ENCODE measurements around the gene BCL2L14.

DNA sequence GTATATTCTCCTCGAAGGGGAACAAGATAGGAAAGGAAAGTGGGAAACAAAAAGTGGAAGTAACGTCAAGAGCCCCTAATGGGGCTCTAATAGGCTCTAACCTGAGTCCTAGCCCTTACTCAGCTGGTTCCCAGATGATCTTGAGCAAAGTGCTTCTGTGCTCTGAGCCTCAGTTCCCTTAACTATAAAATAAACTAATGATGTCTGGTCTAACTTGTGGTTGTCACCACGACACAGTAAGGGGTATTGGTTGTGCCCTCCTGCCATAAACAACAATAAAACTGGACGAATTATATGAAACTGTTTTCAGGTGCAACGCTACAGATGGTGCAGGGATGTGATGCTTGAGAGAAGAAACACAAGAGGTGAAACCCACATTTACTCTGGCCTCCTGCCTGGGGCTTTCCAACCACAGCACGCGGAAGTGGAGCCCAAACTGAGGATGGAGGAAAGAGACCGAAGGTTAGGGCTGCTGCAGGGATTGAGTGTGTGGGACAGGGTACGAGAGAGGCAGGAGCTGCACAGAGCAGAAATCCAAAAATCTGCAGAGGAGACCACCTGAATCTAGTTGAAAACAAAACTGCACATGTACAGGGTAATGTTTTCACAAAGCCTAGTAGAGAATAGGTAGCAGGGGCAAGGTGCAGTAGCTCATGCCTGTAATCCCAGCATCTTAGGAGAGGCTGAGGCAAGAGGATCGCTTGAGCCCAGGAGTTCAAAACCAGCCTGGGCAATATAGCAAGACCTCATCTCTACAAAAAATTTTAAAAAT lies 45.6 kb upstream of the BCL2L14 start:
- TF ChIP-seq, protein P1, sequence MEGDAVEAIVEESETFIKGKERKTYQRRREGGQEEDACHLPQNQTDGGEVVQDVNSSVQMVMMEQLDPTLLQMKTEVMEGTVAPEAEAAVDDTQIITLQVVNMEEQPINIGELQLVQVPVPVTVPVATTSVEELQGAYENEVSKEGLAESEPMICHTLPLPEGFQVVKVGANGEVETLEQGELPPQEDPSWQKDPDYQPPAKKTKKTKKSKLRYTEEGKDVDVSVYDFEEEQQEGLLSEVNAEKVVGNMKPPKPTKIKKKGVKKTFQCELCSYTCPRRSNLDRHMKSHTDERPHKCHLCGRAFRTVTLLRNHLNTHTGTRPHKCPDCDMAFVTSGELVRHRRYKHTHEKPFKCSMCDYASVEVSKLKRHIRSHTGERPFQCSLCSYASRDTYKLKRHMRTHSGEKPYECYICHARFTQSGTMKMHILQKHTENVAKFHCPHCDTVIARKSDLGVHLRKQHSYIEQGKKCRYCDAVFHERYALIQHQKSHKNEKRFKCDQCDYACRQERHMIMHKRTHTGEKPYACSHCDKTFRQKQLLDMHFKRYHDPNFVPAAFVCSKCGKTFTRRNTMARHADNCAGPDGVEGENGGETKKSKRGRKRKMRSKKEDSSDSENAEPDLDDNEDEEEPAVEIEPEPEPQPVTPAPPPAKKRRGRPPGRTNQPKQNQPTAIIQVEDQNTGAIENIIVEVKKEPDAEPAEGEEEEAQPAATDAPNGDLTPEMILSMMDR (IDR thresholded peaks at IDR 0.05) = no peak
- no peak for TF ChIP-seq ZFX (IDR thresholded peaks at IDR 0.05; ENCODE audit: borderline replicate concordance)
